ENCODE results near the gene GSTA5.
"Not testable (repeated sequence)": the region's sequence is repeated elsewhere in the genome, so short reads cannot be mapped to it uniquely, and the experiment has no call there.

The GSTA5 gene

DNA sequence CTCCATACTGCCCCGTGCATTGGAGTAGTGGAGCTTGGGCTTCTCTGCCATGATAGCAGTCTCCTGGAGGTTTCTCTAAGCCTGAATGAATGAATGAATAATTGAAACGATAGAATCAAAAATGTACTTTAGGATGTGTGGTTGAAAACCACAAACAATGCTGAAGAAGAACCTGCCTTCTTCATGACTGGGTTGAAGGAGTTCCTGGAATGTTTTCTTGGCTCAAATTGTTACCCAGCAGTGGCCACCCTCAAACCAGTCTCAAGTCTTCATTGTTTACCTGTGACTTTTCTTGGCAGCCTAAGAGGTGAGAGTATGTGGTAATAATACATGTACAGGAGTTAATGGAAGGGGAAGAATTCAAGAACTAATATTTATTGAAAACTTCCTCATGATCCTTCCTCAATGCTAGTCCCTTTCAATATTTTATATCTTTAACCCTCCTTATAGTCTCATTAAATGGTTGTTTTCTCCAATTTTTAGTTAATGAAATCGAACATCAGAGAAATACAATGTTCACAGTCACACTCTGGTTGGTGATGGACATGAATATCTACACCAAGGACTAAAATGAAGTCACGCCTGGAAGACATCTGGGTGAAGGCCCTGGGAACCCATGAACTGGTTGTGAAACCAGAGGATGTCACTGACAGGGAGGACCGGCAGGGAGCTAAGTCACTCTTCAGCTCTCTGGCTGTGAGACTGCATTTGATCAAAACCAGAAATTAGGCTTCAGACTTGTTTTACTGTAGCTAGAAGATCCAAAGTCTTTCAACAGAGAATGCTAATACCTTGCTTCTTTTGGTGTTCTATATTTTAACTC is at the start of gene GSTA5:
TSS of gene GSTA5 (minus strand) at position 51 of the 823 bp plus-strand sequence.
- DNase-seq = no peak

DNA sequence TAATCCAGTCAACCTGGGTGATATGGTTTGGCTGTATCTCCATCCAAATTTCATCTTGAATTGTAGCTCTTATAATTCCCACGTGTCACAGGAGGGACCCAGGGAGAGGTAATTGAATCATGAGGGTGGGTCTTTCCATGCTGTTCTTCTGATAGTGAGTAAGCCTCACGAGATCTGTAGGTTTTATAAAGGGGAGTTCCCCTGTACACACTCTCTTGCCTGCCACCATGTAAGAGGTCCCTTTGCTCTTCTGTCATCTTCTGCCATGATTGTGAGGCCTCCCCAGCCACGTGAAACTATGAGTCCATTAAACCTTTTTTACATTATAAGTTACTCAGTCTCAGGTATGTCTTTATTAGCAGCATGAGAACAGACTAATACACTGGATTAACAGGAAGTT is 49.4 kb upstream of the GSTA5 start:
- DNase-seq = no peak

DNA sequence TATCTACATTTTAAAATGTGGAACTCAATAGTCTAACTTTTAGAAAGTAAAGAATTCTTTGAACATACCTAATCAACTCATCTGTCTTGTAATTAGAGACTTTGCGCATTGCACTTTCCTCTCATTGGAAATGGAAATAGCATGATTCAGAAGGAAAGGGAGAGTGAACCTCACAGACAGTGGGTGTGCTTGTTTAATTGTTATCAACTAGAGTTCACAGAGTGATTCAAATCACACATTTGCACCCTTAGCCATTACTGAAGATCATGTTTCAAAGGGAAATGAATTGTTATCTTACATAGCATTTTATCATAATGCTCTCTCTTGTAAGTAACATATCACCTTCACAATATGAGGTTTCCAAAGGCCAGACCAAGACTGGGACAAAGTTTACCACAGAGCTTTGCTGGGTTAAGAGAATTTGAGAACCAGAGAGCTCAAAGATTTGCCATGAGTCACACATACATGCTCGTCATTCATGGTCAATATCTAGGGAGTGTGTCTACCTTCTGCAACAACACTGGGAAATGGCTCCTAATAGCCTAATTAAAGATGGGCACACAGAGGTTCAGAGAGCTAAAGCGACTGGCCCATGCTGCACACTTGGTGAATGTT is 47.4 kb upstream of the GSTA5 start:
- no peak for DNase-seq

DNA sequence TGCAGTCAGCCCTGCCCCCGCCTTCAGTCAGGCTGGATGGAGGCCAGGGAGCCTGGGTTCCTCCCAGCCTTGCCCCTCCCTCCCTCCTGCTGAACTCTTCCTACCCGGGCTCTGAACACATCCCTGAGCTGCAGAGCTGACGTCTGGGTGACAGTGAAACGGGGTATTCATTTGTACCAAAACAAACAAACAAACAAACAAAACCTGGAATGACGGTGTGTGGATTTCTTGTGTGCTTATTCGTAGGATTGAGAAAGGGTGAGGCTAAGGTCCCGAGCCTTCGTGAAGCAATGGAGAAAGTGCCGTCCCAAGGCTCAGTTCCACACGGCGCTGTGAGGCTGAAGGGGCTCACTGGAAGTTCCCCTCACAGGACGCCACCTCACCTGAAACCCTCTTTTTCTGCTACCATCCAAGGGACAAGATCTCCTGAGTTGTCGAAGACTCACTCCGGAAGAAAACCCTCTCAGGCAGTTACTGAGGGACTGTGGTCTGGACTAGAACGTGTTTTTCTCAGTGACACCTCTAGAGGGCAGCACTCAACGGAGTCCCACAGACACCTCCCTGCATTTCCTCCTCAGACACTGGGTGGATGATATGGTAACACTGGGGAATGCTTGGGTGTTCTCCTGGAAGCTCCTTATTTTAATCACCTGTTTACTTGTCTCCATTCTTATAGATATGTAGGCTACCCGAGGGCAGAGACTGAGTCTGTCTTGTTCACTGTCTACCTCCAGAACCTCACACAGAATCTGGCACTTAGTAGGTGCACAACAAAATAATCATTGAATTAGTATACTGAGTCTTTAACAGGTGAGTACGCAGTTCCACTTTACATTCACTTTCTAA is 41.6 kb upstream of the GSTA5 start:
- DNase-seq = peak; percentile 66 to 78

DNA sequence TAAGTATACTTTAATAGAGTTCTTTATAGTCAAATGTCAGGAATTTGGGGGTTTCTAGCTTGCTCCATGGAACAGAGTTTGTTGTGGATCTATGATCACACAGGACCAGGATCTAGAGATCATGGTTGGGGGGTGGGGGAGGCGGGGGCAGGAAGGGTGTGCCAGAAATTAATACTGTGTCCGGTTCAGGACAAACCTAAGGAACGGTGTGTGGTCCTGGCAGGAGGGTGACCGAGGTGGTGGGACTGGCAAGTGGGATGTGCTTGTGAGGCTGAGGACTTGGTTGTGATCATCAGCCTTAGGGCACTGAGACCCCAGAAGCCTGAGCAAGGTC is 41.0 kb upstream of the GSTA5 start:
- DNase-seq = no peak

DNA sequence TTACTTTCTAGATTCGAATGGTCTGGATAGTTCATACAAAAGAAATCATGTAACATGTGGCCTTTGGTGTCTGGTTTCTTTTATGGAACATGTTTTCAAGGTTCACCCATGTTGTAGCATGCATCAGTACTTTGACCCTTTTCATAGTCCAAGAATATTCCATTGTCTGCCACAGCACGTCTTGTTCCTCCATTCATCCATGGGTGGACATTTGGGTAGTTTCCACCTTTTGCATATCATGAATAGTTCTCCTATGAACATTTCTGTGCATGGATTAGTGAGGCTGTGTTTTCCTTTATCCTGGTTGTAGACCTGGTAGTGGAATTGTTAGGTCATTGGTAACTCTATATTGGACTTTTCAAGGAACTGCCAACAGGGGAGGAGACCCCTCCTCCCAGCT is 37.2 kb upstream of the GSTA5 start:
- no peak for DNase-seq

DNA sequence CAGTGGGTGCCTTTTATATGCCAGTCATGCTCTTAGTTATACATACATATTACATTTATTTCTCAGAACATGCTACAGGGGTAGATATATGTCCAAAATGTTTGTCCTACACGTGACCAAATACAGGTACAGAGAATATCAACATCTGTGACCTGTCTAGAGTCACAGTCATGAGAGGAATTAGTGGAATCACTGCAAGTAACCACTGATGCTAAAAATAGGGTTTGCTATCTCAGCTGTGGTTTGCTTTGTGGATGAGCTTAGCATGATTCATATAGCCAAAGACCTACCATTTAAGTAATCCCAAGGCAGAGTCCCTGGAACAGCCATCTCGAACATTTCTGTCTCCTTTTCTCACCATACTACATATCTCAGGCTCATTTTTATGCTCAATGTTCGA is 36.6 kb upstream of the GSTA5 start:
- no peak for DNase-seq

DNA sequence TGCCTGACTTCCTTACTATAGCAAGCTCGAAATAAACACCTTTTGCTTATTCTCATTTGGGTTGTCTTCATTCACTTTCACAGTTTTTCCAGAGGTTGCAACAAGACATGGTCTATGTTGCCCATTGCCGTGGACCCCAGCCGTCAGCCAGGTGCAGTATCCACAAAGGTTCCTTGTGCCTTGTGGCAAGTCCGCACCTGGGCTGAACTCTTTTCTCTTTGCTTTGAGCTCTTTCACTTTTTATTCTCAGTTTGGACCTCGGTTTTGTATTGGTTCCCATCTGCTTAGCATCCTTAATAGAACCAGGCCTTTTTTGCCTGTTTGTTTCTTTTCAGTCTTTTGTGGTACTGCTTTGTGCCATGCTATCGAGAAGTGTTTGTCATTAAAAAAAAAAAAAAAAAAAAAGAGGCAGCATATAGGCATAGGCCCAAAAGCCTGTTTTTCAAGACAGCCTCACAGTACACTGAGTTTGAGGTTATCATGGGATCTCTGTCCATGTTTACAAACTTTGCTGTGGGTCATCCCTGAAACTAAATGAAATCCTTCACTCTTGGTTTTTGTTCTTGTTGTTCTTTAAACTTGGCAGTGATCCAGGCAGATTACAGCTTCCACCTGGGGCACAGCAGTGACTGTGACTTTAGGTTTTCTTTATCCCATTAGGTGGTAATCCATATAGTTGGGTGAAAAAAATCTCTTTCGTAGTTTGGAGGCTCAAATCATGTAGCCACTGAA is 35.6 kb upstream of the GSTA5 start:
- no peak for DNase-seq

DNA sequence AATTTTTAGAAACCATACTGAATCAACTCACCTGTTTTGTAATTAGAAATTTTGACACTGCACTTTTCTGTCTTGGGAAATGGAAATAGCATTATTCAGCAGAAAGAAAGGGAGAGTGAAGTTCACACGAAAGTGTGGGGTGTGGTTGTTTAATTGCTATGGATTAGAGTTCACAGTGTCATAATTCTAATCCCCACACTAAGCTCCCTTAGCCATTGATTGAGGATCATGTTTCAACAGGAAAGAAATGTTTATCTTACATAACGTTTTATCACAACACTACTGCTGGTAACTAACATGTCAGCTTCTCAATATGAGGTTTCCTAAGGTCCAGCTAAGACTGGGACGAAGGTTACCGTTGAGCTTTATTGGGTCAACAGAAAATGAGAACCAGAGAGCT is 31.4 kb upstream of the GSTA5 start:
- no peak for DNase-seq

DNA sequence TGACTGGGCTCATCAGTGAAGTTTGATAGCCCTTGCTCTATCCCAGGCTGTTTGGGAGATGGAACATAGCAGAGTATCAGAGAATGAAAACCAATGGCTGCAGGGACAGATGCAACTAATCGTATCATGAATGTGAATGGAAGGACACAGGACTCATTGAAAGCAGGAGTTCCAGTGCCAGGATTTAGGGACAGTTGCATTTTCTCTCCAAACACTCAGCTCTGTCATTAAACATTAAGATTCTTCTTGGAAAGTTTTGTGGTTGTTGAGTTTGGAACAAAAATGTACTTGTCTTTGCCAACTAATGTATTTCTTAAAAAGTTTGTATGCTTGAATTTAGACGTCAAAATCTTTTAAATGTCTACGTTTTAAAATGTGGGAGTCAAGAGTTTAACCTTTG is 31.0 kb upstream of the GSTA5 start:
- no peak for DNase-seq

DNA sequence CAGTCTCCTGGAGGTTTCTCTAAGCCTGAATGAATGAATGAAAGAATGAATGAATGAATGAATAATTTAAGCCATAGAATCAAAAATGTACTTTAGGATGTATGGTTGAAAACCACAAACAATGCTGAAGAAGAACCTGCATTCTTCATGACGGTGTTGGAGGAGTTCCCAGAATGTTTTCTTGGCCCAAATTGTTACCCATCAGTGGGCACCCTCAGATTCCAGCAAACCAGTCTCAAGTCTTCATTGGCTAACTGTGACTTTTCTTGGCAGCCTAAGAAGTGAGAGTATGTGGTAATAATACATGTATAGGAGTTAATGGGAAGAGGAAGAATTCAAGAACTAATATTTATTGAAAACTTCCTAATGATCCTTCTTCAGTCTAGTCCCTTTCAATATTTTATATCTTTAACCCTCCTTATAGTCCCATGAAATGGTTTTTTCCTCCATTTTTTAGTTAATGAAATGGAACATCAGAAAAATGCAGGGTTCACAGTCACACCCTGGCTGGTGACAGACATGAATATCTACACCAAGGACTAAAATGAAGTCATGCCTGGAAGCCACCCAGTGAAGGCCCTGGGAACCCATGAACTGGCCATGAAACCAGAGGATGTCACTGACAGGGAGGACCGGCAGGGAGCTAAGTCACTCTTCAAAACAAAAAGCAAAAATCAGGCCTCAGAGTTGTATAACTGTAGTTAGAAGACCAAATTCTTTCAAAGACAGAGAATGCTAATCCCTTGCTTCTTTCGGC is 29.9 kb upstream of the GSTA5 start:
- not testable (repeated sequence) for DNase-seq

DNA sequence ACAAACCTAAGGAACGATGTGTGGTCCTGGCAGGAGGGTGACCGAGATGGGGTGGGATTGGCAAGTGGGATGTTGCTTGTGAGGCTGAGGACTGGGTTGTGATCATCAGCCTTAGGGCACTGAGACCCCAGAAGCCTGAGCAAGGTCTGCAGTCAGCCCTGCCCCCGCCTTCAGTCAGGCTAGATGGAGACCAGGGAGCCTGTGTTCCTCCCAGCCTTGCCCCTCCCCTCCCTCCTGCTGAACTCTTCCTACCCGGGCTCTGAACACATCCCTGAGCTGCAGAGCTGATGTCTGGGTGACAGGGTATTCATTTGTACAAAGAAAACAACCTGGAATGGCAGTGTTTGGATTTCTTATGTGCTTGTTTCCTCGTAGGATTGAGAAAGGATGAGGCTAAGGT is 28.3 kb upstream of the GSTA5 start:
- not testable (repeated sequence) for DNase-seq

DNA sequence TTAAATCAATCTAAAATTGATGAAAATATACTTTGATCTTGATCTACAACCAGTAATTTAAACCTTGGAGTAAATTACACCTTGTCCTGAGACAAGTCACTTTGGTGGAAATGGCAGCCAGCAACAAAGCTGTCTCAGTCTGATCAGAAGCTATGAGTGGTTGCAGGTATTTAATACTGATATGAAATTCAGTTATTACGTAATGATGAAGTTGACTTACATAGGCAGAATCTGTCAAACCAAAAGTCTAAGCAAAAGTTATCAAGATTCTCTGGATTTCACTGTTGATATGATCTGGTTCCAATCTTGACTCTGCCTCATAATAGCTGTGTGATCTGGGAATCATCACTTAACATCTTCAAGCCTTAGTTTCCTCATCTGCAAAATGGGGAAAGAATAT is 27.6 kb upstream of the GSTA5 start:
- no peak for DNase-seq

DNA sequence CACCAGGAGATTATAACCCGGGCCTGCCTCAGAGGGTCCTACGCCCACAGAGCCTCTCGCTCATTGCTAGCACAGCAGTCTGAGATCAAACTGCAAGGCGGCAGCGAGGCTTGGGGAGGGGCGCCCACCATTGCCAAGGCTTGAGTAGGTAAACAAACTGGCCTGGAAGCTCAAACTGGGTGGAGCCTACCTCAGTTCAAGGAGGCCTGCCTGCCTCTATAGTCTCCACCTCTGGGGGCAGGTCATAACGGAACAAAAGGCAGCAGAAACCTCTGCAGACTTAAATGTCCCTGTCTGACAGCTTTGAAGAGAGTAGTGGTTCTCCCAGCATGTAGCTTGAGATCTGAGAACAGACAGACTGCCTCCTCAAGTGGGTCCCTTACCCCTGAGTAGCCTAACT is 20.5 kb upstream of the GSTA5 start:
- DNase-seq = not testable (repeated sequence)

DNA sequence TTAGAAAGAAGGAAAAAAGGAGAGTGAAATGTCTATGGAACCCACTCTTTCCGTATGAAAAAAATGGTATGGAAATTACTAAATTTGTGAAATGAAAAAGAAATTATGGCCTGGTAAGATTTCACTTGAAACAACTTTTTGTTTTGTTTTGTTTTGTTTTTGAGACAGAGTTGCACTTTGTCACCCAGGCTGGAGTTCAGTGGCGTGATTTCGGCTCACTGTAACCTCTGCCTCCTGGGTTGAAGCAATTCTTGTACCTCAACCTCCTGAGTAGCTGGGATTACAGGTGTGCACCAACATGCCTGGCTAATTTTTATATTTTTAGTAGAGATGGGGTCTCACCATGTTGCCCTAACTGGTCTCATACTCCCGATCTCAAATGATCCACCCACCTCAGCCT is 17.8 kb upstream of the GSTA5 start:
- DNase-seq = no peak

DNA sequence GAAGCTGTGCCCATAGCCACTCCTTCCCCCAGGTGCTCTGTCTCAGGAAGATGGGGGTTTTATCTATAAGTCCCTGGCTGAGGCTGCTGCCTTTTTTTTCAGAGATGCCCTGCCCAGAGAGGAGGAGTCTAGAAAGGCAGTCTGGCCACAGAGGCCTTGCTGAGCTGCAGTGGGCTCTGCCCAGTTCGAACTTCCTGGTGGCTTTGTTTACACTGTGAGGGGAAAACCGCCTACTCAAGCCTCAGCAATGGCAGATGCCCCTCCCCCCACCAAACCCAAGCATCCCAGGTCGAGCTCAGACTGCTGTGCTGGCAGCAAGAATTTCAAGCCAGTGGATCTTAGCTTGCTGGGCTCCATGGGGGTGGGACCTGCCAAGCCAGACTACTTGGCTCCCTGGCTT is 15.5 kb upstream of the GSTA5 start:
- DNase-seq = peak; percentile 19 to 52

DNA sequence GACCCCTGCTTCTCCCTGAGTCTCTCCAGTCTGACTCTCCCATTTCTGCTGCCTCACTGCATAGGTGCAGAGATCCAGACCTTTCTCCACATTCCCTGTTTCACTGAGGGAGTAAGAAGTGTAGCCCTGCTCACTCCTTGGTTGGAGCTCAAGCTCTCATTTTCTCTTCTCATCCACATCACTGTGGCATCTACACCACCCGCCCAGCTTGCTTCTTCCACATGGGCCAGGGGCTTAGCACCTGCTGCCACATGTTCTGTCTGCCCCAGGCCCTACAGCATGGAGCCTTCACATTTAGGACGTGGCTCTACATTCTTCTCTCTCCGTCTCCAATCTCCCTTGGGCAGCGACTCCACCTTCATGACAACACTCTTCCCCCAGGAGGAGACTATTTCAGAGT is 8.5 kb upstream of the GSTA5 start:
- no peak for DNase-seq

DNA sequence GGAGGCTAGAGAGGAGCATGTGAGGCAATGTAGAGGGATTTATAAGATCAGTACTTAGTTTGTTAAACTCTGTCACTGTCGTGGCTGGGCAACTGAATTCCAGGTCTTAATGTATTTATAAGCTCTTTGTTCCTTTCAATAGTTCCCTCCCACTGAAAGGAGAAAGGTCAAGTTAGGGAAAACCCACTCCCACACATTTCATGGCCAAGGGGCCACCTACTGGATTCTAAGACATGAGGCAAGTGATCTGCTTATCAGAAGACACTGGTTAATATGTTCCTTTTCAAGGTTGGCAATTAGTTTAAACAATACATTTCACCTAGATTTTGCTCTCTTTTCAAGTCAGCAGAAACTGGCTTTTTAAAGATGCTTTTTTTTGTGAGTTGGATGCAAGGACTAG is 5.4 kb upstream of the GSTA5 start:
- no peak for DNase-seq

DNA sequence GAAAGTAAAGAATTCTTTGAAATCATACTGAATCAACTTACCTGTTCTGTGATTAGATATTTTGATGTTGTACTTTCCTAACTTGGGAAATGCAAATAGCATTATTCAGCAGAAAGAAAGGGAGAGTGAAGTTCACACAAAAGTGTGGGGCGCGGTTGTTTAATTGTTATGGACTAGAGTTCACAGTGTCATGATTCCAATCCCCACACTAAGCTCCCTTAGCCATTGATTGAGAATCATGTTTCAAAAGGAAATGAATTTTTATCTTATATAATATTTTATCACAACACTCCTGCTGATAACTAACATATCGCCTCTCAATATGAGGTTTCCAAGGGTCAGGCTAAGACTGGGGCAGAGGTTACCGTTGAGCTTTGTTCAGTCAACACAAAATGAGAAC is 3.0 kb upstream of the GSTA5 start:
- DNase-seq = no peak

DNA sequence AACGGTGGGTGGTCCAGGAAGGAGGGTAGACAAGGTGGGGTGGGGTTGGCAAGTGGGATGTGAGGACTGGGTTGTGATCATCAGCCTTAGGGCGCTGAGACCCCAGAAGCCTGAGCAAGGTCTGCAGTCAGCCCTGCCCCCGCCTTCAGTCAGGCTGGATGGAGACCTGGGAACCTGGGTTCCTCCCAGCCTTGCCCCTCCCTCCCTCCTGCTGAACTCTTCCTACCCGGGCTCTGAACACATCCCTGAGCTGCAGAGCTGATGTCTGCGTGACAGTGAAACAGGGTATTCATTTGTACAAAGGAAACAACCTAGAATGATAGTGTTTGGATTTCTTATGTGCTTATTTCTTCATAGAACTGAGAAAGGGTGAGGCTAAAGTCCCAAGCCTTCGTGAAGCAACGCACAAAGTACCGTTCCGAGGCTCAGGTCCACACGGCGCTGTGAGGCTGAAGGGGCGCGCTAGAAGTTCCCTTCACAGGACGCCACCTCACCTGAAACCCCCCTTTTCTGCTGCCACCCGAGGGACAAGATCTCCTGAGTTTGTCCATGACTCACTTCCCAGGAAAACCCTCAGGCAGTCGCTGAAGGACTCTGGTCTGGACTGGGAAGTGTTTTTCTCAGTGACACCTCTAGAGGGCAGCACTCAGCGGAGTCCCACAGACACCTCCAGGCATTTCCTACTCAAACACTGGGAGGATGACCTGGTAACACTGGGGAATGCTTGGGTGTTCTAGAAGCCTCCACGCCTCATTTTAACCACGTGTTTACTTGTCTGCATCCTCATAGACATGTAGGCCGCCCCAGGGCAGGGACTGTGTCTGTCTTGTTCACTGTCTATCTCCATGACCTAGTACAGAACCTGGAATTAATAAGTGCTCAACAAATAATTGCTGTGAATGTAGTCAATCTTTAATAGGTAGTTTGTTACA is 1.2 kb downstream of the GSTA5 start:
- peak; percentile 48 to 74 for DNase-seq

DNA sequence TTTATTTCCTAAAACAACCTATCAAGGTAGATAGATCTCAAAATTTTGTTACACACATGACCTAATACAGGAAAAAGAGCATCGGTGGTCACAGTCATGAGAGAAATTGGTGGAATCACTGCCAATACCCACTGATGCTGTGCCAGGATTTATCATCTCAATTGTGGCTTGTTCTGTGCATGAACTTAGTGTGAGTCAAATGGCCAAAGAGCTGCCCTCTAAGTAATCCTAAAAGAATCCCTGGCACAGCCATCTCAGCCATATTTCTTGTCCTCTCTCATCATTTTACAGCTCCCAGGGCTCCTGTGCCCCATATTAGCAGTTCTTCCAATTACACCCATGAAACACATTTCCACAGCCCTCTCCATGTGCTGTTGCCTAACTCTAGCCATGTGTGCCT is 6.1 kb downstream of the GSTA5 start:
- DNase-seq = no peak
